H1 (cell line): ENCODE results near the gene SNX19. TPM values are rescaled to one million over a fixed set of nuclear protein-coding genes. Genes with fewer than 3 reads are reported as not detected.

Experiments used
- CTCF ChIA-PET: fragments of 300-600 bp; sonication (Branson Sonifier 250); formaldehyde crosslinking; loops from one replicate; lab custom pipeline; 2021; ENCODE audit not compliant: partially characterized antibody; lab: Charles Lee
- POLR2A ChIA-PET: fragments of 300-600 bp; sonication (Branson Sonifier 250); formaldehyde crosslinking; loops from one replicate; lab custom pipeline; 2021; ENCODE audit warnings: inconsistent platforms; ENCODE audit not compliant: partially characterized antibody; lab: Charles Lee
- DNase-seq, 2 experiments: peaks; one replicate each; pipeline versions ENCODE4 v3.0.0 to v3.0.0-alpha.2; 2010 to 2022; ENCODE audit warnings: low spot score in 2 of 2, low read depth in 1 of 2, mixed read lengths in 1 of 2
- FAIRE-seq: peaks from 2 replicates; lab custom pipeline; 2011; peaks lifted over from hg19 to GRCh38; lab: Jason Lieb, UNC
- H2AFZ ChIP-seq: 2 replicates; pipeline ENCODE4 v1.8.1; 2012; ENCODE audit warnings: low read length, inconsistent platforms
- H2AK5ac ChIP-seq: 2 replicates; pipeline ENCODE4 v1.6.1; 2013; ENCODE audit warnings: low read depth, low read length
- H2BK120ac ChIP-seq: replicated peaks from 2 replicates; pipeline ENCODE3; 2013; ENCODE audit warnings: low read depth, low read length, inconsistent platforms
- H2BK12ac ChIP-seq: 2 replicates; pipeline ENCODE4 v1.6.1; 2013; ENCODE audit warnings: low read depth, low read length
- H2BK15ac ChIP-seq: 2 replicates; pipeline ENCODE4 v1.6.1; 2013; ENCODE audit warnings: low read length
- H2BK20ac ChIP-seq: 2 replicates; pipeline ENCODE4 v1.6.1; 2013; ENCODE audit warnings: low read length
- H2BK5ac ChIP-seq: 2 replicates; pipeline ENCODE4 v1.6.1; 2013; ENCODE audit warnings: low read depth, low read length
- H3K14ac ChIP-seq: 2 replicates; pipeline ENCODE4 v1.6.1; 2013; ENCODE audit warnings: inconsistent platforms; ENCODE audit not compliant: insufficient read length
- H3K18ac ChIP-seq: 2 replicates; pipeline ENCODE4 v1.6.1; 2013; ENCODE audit warnings: low read length; ENCODE audit errors: extremely low read depth
- H3K23ac ChIP-seq: 2 replicates; pipeline ENCODE4 v1.6.1; 2013; ENCODE audit warnings: inconsistent platforms; ENCODE audit not compliant: insufficient read length
- H3K23me2 ChIP-seq: 2 replicates; pipeline ENCODE4 v1.6.1; 2013; ENCODE audit warnings: low read depth, low read length
- H3K27ac ChIP-seq: 2 replicates; pipeline ENCODE4 v1.6.1; 2011; ENCODE audit warnings: low read depth, low read length, inconsistent platforms
- H3K27me3 ChIP-seq, 4 experiments: replicated peaks in 1 of 4; 1 replicate in 1 of 4; 2 replicates in 3 of 4; pipeline versions ENCODE4 v1.6.1 to v1.8.1; 2011 to 2013; ENCODE audit warnings: low read length in 3 of 4, mild to moderate bottlenecking in 3 of 4, inconsistent platforms in 2 of 4, mixed read lengths in 2 of 4, moderate library complexity in 1 of 4; ENCODE audit not compliant: control insufficient read depth in 3 of 4, insufficient read depth in 3 of 4; ENCODE audit errors: extremely low read depth in 1 of 4
- H3K36me3 ChIP-seq, 4 experiments: 2 replicates each; pipeline versions ENCODE4 v1.6.1 to v1.8.1; 2011 to 2013; ENCODE audit warnings: mild to moderate bottlenecking in 4 of 4, low read length in 3 of 4, moderate library complexity in 2 of 4, control low read depth in 1 of 4, inconsistent platforms in 1 of 4; ENCODE audit not compliant: insufficient read depth in 4 of 4, control insufficient read depth in 2 of 4
- H3K4ac ChIP-seq: replicated peaks from 2 replicates; pipeline ENCODE3; 2013; ENCODE audit warnings: low read length, low read depth, mixed read lengths, inconsistent platforms; ENCODE audit not compliant: insufficient read length
- H3K4me1 ChIP-seq, 4 experiments: replicated peaks in 1 of 4; 1 replicate in 1 of 4; 2 replicates in 3 of 4; pipeline versions ENCODE4 v1.6.1 to v1.8.1; 2011 to 2013; ENCODE audit warnings: low read length in 3 of 4, inconsistent platforms in 2 of 4, mixed read lengths in 1 of 4; ENCODE audit not compliant: insufficient read depth in 4 of 4, control insufficient read depth in 3 of 4
- H3K4me2 ChIP-seq, 2 experiments: 2 replicates each; pipeline versions ENCODE4 v1.6.1 to v1.8.1; 2011 to 2013; ENCODE audit warnings: low read depth in 2 of 2, low read length in 2 of 2, control low read depth in 1 of 2, inconsistent platforms in 1 of 2, mild to moderate bottlenecking in 1 of 2; ENCODE audit not compliant: insufficient read depth in 1 of 2
- H3K4me3 ChIP-seq, 4 experiments: fragments of 200-600, 300-600 bp in 1 of 4; sonication (generic), shearing (Covaris generic), sonication (Bioruptor Twin) in 1 of 4; 2 replicates each; pipeline versions ENCODE4 v1.5.1 to v1.8.1; 2011 to 2016; ENCODE audit warnings: low read length in 4 of 4, low read depth in 3 of 4, control low read depth in 2 of 4, inconsistent platforms in 2 of 4, mild to moderate bottlenecking in 2 of 4, mixed read lengths in 1 of 4, moderate library complexity in 1 of 4; ENCODE audit not compliant: insufficient read depth in 2 of 4; ENCODE audit errors: extremely low read depth in 1 of 4
- H3K56ac ChIP-seq: replicated peaks from 2 replicates; pipeline ENCODE3; 2013; ENCODE audit warnings: low read depth, mild to moderate bottlenecking, mixed read lengths, low read length, inconsistent platforms; ENCODE audit not compliant: insufficient read length
- H3K79me1 ChIP-seq: 2 replicates; pipeline ENCODE4 v1.6.1; 2013; ENCODE audit warnings: low read depth, low read length, control low read depth
- H3K79me2 ChIP-seq, 2 experiments: 2 replicates each; pipeline versions ENCODE4 v1.6.1 to v1.8.1; 2012 to 2013; ENCODE audit warnings: low read length in 2 of 2, mild to moderate bottlenecking in 2 of 2, inconsistent platforms in 1 of 2; ENCODE audit not compliant: insufficient read depth in 2 of 2, control insufficient read depth in 1 of 2
- H3K9ac ChIP-seq, 4 experiments: replicated peaks in 1 of 4; 1 replicate in 1 of 4; 2 replicates in 3 of 4; pipeline versions ENCODE4 v1.6.1 to v1.8.1; 2011 to 2013; ENCODE audit warnings: low read depth in 3 of 4, low read length in 3 of 4, control low read depth in 2 of 4, mild to moderate bottlenecking in 2 of 4, moderate library complexity in 2 of 4, inconsistent platforms in 1 of 4; ENCODE audit errors: extremely low read depth in 1 of 4
- H3K9me3 ChIP-seq, 2 experiments: 2 replicates each; pipeline versions ENCODE4 v1.6.1 to v1.8.1; 2012 to 2013; ENCODE audit warnings: mild to moderate bottlenecking in 2 of 2, moderate library complexity in 2 of 2, control low read depth in 1 of 2, inconsistent platforms in 1 of 2, low read depth in 1 of 2, low read length in 1 of 2, mixed read lengths in 1 of 2; ENCODE audit not compliant: insufficient read depth in 2 of 2
- H4K20me1 ChIP-seq, 2 experiments: replicated peaks in 1 of 2; 2 replicates each; pipeline versions ENCODE3 to v1.8.1; 2011 to 2013; ENCODE audit warnings: inconsistent platforms in 2 of 2, low read length in 2 of 2, mild to moderate bottlenecking in 1 of 2; ENCODE audit not compliant: insufficient read depth in 2 of 2, control insufficient read depth in 1 of 2
- H4K5ac ChIP-seq: 2 replicates; pipeline ENCODE4 v1.6.1; 2013; ENCODE audit warnings: low read length, low read depth, mixed read lengths, inconsistent platforms; ENCODE audit not compliant: insufficient read length
- H4K8ac ChIP-seq: 2 replicates; pipeline ENCODE4 v1.8.0; 2013; ENCODE audit warnings: mild to moderate bottlenecking, moderate library complexity, low read length, inconsistent platforms; ENCODE audit not compliant: insufficient read depth; ENCODE audit errors: extremely low read depth
- H4K91ac ChIP-seq: replicated peaks from 2 replicates; pipeline ENCODE3; 2013; ENCODE audit warnings: low read length, mixed read lengths, inconsistent platforms; ENCODE audit not compliant: insufficient read length
- BRCA1 ChIP-seq: IDR thresholded peaks from 2 replicates; pipeline ENCODE4 v1.6.1; 2012; ENCODE audit warnings: low read depth, low read length, improper control_type of control experiment
- HDAC6 ChIP-seq: IDR thresholded peaks from one replicate; pipeline ENCODE4 v1.7.1; 2012; ENCODE audit warnings: low read depth, mild to moderate bottlenecking, inconsistent platforms, low read length, moderate library complexity
- JUND ChIP-seq: IDR thresholded peaks from 2 replicates; pipeline ENCODE4 v1.6.1; 2011; ENCODE audit warnings: mild to moderate bottlenecking, improper control_type of control experiment, low read length
- MAFK ChIP-seq: IDR thresholded peaks from 2 replicates; pipeline ENCODE4 v1.6.1; 2012; ENCODE audit warnings: low read depth, mild to moderate bottlenecking, improper control_type of control experiment, low read length
- RAD21 ChIP-seq, 2 experiments: IDR thresholded peaks in 1 of 2; conservative IDR thresholded peaks in 1 of 2; 2 replicates each; pipeline ENCODE4 v1.6.1; 2011; ENCODE audit warnings: low read depth in 2 of 2, low read length in 2 of 2, improper control_type of control experiment in 1 of 2, inconsistent platforms in 1 of 2, mild to moderate bottlenecking in 1 of 2, moderate library complexity in 1 of 2
- RFX5 ChIP-seq: IDR thresholded peaks from 2 replicates; pipeline ENCODE4 v1.6.1; 2011; ENCODE audit warnings: low read depth, low read length, improper control_type of control experiment, borderline replicate concordance
- SP2 ChIP-seq: IDR thresholded peaks from 2 replicates; pipeline ENCODE4 v1.6.1; 2012; ENCODE audit warnings: mild to moderate bottlenecking, low read length, inconsistent platforms
- SRF ChIP-seq: IDR thresholded peaks from 2 replicates; pipeline ENCODE4 v1.6.1; 2011; ENCODE audit warnings: mild to moderate bottlenecking, low read depth, low read length, moderate library complexity
- WGBS, 2 experiments: shearing (Covaris generic) in 1 of 2; methylation state at CpG; one replicate each; pipeline versions ENCODE4 v1.1.6 to v1.1.7; 2013 to 2015; ENCODE audit warnings: low lambda C conversion rate in 2 of 2, mixed read lengths in 2 of 2, inconsistent platforms in 1 of 2, low coverage in 1 of 2, missing lambda C conversion rate in 1 of 2; ENCODE audit not compliant: insufficient replicate concordance in 2 of 2, insufficient coverage in 1 of 2, insufficient read length in 1 of 2; ENCODE audit errors: extremely low coverage in 1 of 2, missing lambda C conversion rate in 1 of 2; 5-methylcytosine and 5-hydroxymethylcytosine counted together
- polyA plus RNA-seq, 7 experiments: library from polyadenylated mRNA; depleted of rRNA in 3 of 7; stranded (reverse) in 5 of 7; unstranded in 2 of 7; fragments of >200 nt in 5 of 7; fragments of 200-250 nt in 2 of 7; gene quantifications; 1 replicate in 5 of 7; 2 replicates in 1 of 7; 4 replicates in 1 of 7; pipeline versions ENCODE4 v1.2.1 to v1.2.3, GENCODE V29; 2011 to 2013; ENCODE audit warnings: missing spikeins in 2 of 7, mixed read lengths in 2 of 7
- total RNA-seq: library from RNA; stranded (reverse); fragmentation: NEBNext Ultra II Directional; extraction: Animal tissue kit (Norgen Biotek cat#: 25700); gene quantifications from 2 replicates; pipeline ENCODE4 v1.2.1, GENCODE V29; 2021

SNX19 gene
- total and polyA plus RNA-seq, 2 of the 8 experiments (the other 6 are each of a cell fraction or from before 2014, with no cell fraction given): 15.0 to 25.2 TPM

DNA sequence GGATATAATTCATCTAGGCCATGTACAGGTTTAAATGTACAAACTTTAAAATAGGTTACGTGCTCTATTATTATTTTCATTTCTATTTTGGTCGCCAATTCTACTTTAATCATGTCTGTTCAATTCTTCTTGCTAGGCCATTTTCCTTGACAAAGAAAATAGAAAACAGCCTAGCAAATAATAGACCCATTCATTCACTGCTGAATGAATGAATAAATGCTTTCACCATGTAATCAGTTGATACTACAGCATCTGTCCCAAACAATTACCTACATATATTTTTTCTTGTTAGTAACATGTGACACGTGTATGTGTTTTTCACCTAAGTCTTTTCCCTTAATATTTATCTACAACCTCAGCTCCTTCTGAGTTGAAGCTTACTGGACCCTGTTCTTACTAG is 27.5 kb downstream of the SNX19 start:
- Histone ChIP-seq H2BK12ac (no peak overlapping the region), H4K8ac (no peak overlapping the region), H3K27me3 (no peaks in the 10 kb centered on the region), H2BK120ac (no peak overlapping the region), H3K79me2 (no peaks in the 10 kb centered on the region), H2BK5ac (no peak overlapping the region), H3K4me3 (no peak overlapping the region), H3K27ac (no peak overlapping the region), H3K23ac (no peak overlapping the region), H3K23me2 (no peaks in the 10 kb centered on the region), H3K4me2 (no peak overlapping the region), H3K4me1 (peaks cover 0 to 8% (median 4%) of the 10 kb centered on the region in 4 experiments; a peak in 3 of 7 replicates), H3K79me1 (no peaks in the 10 kb centered on the region), H2BK15ac (no peak overlapping the region), H3K9ac (no peak overlapping the region), H4K91ac (no peak overlapping the region), H3K36me3 (peaks cover 0 to 3% (median 1%) of the 10 kb centered on the region in 4 experiments; a peak in 3 of 8 replicates), H2AK5ac (no peak overlapping the region), H2BK20ac (no peak overlapping the region), H3K4ac (no peak overlapping the region), H3K56ac (no peak overlapping the region), H3K14ac (no peak overlapping the region), H2AFZ (no peak overlapping the region), H4K5ac (no peak overlapping the region), H3K18ac (no peak overlapping the region), H4K20me1 (peaks cover 0 to 1% of the 10 kb centered on the region in 2 experiments), H3K9me3 (no peaks in the 10 kb centered on the region)
- no peak for TF ChIP-seq RAD21 (IDR thresholded peaks at IDR 0.05 in 1 of 2, conservative IDR thresholded peaks at IDR 0.05 in 1 of 2; ENCODE audit: low read depth in 2 of 2, low read length in 2 of 2)
- TF ChIP-seq JUND: no peak
- no peak for TF ChIP-seq HDAC6
- no peak for TF ChIP-seq BRCA1
- TF ChIP-seq SRF: no peak
- TF ChIP-seq MAFK: no peak
- TF ChIP-seq RFX5: no peak
- no peak for TF ChIP-seq SP2
- no peak for DNase-seq
- 95% methylated on average over 3 of the region's 3 CpGs; no CpG with 5 or more reads in 1 of the 2 experiments for WGBS, 2 experiments
- POLR2A ChIA-PET: no interaction called here
- no peak for FAIRE-seq
- CTCF ChIA-PET: interaction anchor here (1.2 to 1.7 kb wide), 2 partner anchors 26 to 454 kb away, joined by 3 to 5 read pairs; no protein-coding TSS in a partner anchor
